Measurements from ENCODE around the gene AP2A1.

DNA sequence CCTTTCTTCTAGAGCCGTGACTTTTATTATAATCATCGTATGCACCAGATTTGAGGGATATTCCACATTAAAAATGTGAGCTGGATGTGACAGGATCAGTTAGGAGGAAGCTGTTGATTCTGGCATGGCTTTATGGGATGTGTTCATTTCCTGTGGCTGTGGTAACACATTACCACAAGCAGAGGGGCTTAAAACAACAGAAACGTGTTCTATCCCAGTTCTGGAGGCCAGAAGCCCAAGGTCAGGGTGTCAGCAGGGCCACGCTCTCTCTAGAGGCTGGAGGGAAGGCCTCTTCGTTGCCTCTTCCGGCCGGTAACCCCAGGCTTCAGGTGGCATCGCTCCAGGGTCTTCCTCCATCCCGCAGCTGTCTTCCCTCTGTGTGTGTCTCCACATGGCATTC, 65.8 kb downstream of the AP2A1 start:
- TF ChIP-seq, protein P1, sequence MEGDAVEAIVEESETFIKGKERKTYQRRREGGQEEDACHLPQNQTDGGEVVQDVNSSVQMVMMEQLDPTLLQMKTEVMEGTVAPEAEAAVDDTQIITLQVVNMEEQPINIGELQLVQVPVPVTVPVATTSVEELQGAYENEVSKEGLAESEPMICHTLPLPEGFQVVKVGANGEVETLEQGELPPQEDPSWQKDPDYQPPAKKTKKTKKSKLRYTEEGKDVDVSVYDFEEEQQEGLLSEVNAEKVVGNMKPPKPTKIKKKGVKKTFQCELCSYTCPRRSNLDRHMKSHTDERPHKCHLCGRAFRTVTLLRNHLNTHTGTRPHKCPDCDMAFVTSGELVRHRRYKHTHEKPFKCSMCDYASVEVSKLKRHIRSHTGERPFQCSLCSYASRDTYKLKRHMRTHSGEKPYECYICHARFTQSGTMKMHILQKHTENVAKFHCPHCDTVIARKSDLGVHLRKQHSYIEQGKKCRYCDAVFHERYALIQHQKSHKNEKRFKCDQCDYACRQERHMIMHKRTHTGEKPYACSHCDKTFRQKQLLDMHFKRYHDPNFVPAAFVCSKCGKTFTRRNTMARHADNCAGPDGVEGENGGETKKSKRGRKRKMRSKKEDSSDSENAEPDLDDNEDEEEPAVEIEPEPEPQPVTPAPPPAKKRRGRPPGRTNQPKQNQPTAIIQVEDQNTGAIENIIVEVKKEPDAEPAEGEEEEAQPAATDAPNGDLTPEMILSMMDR (IDR thresholded peaks at IDR 0.05; ENCODE audit: extremely low read depth in 1 of 2, insufficient read depth in 1 of 2, low read depth in 1 of 2, low read length in 2 of 2) = no peak
- no peak for TF ChIP-seq MYC (IDR thresholded peaks at IDR 0.05; ENCODE audit: low read depth, low read length)
- TF ChIP-seq, protein P2, sequence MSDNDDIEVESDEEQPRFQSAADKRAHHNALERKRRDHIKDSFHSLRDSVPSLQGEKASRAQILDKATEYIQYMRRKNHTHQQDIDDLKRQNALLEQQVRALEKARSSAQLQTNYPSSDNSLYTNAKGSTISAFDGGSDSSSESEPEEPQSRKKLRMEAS (IDR thresholded peaks at IDR 0.05; ENCODE audit: insufficient read depth, insufficient read length) = no peak
- TF ChIP-seq POLR2A (IDR thresholded peaks at IDR 0.05; ENCODE audit: low read depth, low read length) = no peak
- TF ChIP-seq POLR2AphosphoS5 (IDR thresholded peaks at IDR 0.05; ENCODE audit: insufficient read depth, low read depth, low read length) = no peak
- no peak for TF ChIP-seq EZH2 (IDR thresholded peaks at IDR 0.05; ENCODE audit: borderline replicate concordance, low read depth, low read length, severe bottlenecking)
- no peak for TF ChIP-seq GATA2 (IDR thresholded peaks at IDR 0.05; ENCODE audit: insufficient read depth, insufficient read length, low read depth, low read length)
- no peak for TF ChIP-seq JUN (IDR thresholded peaks at IDR 0.05; ENCODE audit: borderline replicate concordance, insufficient read depth, insufficient read length, low read depth)
